SIG-M5 treated with dmso at 0.1 percent for 504 hours (cell line): ENCODE measurements around the gene ANKRD9.

Source experiments
- DNase-seq: peaks from one replicate; lab custom pipeline; 2025; ENCODE audit not compliant: unreplicated experiment; lab: John Stamatoyannopoulos, UW

The ANKRD9 gene

DNA sequence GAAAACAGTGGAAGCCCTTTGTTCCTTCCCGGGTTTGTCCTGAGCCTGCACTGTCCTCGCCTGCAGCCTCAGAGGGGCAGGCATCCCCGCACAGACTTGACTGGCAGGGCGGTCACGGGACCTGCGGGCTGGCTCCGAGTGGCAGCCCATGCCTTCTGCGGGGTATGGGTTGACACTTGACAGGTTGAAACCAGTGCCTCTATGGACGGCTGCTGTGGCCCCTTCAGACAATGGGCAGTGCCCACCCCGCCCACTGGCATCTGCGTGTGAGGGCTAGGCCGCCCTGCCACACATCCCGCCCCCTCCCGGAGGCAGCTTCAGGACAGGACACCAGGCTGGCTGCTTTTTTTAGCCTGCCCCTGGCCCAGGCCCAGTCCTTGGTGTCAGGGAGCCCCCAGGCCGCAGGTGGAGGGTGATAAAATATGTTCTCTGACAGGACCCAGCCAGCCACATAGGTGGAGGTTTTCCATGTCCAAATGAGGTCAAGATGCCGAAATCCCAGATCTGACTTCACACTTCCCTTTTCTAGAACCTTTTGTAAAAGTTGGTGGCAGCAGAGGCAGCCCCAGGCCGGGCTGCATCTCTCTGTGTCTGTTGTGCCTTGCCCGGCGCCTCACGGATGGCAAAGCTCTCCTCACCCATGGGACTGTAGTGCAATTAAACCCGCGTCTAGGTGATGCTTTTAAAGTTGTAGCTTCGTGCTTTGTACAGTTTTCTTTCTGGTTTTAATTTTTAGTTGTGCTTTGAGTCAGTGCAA, 10.0 kb downstream of the ANKRD9 start:
- DNase-seq, result no peak

DNA sequence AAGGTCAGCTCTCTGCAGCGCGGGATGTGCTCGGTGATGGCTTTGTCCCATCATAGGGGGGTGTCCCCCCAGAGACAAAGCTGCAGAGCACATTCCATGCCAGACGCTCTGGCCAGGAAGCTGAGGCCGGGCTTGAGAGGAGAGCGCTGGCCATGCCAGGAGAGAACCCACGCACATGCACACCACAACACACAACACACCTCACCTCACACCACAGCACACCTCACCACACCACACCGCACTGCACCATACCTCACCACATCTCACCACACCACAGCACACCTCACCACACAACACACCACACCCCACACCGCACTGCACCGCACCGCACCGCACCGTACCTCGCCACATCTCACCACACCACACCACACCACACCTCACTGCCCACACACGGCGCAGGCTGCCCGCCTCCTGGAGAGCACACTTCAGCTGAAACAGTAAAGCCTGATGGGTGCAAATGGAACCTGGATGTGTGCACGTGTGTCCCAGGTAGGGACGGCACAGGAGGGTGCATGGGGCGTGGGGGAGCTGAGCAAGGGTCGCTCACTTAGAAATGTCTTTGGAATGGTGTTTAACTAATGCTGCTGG, 10.8 kb downstream of the ANKRD9 start:
- no peak for DNase-seq

DNA sequence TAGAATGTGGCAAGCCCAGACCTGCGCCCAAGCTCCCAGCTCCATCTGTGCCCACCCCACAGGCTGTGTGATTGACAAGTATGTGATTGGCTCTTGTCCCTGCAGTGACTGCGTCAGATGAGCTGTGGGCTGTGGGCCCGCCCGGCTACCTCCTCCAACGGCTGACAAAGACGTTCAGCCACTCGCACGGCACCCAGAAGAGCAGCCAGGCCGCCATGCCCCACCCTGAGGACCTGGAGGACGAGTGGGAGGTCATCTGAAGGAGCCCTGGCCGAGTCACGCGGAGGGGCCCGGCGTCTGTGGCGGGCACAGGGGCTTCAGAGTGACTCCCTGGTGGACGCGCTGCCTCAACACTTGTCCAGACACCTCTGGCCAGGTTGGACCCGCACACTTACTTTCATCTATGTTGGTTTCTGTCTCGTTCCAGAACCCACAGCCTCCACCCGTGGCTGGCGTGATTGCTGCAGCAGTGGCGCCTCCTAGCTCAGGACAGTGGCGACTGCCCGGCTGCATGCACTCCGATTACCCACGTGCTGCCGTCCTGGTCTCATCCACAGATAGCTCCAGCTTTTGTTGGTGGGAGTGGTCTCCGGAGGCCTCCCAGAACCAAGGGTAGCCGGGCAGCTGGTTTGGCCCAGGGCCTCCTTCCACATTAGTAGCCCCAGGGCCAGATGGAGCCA, 11.4 kb downstream of the ANKRD9 start:
- no peak for DNase-seq

DNA sequence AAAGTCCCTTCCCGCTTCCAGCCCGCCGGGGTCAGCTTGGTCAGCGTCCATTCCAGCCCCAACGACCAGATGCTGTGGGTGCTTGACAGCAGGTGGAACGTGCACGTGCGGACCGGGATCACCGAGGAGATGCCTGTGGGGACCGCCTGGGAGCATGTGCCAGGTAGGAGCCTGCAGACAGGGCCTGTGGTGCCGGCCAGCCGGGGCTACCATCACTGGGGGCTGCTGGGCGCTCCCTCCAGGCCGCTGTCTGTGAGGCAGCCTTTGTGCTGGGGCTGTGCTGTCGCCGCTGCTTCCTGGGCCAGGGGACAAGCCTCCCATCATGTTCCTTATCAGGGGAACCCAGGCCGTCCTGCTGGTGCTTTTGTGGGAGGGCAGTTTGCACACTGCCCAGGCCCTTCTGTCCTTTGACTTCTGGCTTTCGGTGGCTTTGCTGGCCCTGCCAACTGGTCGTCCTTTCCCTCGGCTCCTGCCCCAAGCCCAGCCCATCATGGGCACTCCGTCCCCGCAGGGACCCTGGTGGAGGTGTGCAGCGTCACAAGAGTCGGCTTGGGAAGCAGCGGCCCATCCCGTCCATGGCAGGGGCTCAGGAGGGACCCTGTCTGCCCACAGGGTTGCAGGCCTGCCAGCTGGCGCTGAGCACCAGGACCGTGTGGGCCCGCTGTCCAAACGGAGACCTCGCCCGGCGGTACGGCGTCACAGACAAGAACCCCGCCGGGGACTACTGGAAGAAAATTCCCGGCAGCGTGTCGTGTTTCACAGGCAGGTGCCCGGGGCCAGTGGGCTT, 12.4 kb downstream of the ANKRD9 start:
- no peak for DNase-seq

DNA sequence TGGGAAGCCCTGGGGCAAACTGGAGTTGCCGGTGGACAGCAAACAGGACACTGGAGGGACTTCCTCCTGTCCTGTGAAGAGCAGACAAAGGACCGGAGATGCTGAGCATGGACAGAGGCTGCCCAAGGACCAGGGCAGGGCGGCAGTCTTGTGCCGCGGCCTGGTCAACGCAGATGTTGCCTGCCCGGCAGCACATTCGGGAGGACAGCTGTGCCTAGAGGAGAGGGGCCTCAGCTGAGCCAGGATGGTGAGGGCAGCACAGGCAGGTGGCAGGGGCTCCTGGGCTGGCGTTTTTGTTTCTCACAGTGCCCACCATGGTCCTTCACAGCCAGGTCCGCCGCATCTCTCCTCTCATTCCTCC, 13.3 kb downstream of the ANKRD9 start:
- DNase-seq, result no peak

DNA sequence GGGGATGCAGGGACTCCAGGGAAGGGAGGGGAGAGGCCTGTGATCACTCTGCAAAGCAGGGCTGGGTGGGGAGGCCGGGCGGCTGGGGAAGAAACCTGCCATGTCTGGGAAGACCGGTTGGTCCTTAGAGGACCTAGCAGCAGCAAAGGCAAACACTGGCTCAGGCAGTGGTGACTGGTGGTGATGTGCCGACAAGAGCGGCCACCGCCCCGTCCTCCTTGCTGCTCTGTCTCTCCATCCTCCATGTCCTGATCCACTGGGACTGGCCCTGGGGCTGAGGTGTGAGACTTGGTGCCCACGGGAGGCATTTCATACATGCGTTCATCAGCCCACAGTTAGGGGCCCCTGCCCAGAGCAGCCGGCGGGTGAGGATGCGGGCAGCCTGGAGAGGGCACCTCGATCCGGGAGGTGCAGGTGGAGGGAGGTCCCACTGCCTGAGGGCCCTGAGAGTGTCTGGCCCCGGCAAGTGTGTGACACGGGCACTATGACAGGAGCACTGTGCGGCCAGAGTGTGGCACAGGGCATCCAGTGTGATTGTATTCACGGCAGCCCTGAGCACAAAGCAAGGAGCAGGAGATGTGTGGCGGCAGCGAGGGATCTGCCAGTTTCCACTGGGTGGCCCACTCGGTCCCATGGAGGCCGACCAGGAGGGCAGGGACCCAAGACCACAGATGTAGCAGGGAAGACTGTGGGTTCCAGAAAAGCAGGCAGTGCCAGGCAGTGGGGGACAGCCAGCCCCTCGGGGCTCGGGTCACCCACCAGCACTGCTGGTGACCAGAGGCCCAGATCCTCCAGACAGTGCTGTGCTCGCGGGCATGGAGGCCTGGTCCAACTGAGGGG, 13.9 kb downstream of the ANKRD9 start:
- DNase-seq, result no peak

DNA sequence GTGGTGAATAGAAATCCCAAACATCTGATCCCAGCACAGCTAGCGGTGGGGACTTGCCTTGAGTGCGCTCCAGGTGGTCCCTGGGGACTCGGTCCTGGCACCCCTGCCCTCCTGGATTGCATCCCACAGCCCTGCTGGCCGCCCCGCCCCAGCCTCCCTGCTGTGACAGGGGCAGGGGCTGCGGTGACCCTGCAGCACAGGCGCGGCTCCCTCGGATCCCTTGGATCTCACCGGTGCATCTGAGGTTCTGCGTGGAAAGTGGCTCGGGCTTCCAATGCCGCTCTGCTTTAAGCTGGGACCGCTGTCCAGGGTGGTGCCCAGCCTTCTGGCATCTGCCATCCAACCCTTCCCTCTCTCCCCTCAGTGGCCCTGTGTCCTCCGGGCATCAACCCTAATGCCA, 16.0 kb downstream of the ANKRD9 start:
- DNase-seq, result no peak

DNA sequence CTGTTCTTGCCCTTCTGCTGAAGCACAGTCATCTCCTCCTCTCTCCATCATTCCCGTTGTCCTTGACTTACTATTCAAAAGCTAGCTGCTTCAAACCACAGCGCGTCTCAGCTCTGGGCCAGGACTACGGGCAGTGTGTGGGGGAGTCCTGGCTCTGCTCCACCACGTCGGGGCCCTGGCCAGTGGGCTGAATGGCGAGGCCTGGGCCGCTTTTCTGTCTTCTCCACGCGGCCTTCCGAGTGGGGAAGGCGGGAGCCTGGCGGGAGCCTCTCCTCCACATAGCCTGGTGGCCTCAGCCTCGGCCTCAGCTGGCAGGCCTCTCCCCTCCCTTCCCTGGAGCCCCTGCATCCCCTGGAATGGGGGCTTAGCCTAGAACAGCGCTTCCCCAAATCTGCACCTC, 16.5 kb downstream of the ANKRD9 start:
- no peak for DNase-seq

DNA sequence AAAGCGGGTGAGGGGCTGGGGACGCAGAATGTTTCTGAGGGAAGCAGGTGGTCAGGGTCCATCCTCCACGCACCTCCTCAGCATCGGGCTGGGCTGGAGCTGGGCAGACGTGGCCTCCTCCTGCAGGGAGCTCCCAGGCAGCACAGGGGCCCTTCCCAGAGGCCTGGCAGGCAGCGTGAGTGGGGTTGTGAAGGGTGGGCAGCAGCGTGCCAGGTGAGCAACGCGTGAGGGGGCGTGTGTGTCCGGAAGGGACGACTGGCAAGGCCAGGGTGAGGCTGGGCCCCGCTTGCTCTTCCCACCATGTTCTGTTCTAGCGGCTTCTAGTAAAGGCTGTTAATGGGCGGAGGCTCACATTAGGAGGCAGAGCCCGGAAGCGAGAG, 17.1 kb downstream of the ANKRD9 start:
- no peak for DNase-seq

DNA sequence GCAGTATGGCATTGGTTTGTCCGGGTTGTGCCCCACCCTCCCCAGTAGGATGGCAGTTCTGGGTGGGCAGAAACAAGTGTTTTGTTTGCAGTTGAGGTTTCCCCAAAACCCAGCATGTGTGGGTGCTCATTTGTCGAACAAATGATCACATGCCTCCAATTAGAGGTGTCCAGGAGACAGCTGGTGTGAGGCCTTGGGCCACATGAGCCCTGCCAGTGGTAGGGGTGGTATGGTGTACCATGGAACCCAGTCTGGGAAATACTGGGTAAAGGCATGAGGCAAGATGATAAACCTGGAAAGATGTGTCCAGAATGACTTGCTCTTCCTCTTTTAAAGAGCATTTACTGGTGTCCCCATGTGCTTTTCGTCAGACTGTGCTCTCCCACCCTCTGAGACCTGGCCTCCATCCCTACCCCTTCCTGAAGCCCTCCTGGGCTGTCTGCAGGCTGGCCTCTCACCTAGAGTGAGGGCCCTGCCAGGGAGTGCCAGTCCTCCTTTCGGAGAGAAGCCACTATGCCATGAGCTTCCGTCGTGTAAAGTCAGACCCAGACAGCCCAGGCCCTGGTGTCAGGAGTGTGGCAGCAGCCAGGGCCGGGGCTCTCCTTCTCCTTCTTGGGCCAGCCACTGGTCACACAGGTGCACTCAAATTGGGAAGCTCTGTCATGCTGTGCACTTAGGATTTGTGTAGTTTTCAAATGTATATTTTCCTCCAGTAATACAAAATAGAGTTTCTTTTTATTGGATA, 17.6 kb downstream of the ANKRD9 start:
- DNase-seq, result no peak

DNA sequence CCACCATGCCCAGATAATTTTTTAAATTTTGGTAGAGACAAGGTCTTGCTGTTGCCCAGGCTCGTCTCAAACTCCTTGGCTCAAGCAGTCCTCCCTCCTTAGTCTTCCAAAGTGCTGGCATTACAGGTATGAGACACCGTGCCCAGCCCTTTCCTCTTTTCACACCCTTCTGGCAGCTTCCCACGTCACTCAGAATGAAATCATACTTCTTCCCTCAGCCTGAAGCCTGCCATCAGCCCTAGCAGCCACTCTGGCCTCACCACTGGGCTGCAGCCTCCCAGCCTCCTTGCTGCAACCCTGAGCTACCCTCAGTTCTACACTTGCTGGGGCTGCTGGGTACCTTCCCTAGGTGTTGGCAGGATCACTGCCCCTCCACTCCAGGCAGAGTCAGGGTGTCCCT, 18.2 kb downstream of the ANKRD9 start:
- no peak for DNase-seq

DNA sequence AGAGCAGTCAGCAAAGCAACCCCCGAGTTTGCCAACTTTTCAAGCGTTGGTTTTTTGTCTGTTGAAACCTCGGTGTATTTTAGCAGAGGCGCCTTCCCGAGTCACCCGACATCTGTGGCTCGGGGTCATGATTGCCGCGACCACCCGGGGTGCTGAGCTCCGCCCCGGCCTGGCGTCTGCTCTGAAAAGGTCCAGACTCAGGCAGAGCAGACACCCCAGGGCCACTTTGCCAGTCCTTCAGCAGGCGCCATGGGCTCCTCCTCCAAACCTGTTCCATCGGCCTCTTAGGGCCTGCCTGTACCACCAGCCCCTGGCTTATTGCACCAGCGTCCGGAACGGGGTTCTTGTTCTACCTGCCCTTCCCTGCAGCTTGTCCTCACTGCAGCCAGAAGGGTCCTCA, 19.1 kb downstream of the ANKRD9 start:
- no peak for DNase-seq

DNA sequence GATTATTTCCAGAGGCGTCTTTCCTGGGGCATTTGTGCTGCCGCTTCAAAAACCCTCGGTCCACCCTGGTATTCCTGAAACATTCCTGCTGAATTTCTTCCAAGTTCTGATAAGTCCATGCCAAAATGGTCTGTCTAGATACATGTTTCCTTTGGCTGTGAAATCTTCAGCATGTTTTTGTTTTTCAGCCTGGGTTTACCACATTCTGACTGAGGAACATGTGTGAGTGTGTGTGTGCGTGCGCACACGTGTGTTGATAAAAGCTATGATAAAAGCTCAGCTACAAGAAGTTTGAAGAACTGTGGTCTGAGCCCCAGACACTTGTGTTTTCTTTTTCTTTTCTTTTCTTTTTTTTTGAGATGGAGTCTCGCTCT, 22.4 kb downstream of the ANKRD9 start:
- no peak for DNase-seq

DNA sequence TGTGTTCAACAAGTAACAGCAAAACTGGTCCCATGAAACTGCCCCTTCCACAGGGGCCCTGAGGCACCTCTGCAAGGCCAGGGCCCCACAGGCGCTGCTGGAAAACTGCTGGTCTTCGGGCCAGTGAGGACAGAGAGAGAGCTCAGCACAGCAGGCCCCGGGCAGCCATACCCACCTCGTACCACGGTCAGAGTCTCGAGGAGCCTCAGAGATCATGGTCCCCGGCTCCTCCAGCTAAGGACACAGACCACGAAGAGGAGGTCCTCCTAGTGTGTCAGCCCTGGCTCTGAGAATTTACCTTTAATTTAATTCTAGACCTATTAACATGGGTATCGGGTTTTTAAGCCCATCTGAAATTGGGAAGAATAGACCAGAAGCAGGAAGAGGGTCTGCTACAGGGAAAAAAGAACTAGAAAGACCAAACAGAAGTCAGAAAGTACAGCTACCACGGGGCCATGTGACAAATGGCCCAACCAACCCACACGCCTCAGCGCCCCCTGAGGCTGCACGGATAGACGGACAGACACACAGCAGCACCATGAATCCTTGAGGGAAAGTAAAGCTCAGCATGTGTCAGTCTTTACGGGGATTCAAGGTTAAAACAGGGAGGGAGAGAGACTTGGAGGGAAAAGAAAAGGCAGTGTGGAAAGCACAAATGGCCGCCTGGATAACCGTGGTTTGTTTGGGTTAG, 22.9 kb downstream of the ANKRD9 start:
- DNase-seq, result no peak

DNA sequence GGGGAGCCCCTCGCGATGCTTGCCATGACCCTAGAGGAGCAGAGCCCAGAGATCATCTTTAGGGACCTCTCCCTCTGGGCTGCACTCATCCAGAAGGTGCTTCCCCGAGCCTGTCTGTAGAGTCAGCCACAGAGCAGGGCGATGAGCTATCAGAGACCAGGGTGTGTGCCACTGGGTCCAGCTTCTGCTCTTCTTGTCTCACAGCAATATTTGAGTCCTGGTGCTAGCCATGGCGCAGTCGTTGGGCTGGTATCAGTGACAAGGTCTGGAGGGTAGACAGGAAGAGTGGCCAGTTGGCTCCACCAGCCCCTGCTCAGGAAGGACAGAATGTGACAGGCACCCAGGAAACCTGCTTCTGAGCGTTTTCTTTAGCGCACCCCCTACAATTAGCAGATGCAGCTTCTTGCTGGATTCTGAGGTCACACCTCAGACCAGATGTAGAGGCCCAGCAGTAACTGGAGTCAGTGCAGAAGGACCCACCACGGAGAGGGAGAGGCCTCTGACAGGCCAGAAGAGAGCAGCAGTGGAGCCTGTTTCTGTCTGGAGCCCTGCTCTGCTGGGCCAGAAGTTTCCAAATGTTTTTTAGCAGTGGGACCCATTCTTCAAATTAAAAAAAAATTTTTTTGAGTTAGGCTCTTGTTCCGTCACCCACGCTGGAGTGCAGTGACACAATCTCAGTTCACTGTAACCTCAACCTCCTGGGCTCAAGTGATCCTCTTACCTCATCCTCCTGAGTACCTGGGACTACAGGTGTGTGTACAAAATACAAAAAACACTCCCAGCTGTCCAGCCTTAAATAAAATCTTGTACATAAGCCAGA, 23.7 kb downstream of the ANKRD9 start:
- DNase-seq, result no peak

DNA sequence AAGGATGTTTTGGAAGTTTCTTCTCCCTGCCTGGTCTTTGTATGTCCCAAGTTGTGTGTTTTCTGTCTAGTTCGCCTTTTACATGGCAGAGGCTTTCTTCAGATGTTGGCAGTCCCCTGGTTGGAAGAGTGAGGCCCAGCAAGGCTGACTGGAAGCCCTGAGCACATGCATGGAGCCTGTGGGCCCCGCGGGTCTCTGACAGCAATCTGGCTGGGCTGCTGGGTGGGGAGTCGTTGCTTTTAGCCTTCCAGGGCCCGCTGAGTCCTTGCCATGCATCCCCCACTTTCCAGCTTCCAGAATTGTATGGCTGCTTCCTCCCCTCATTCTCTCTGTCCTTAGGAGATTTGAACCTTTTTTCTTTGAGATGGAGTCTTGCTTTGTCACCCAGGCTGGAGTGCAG, 25.3 kb downstream of the ANKRD9 start:
- no peak for DNase-seq

DNA sequence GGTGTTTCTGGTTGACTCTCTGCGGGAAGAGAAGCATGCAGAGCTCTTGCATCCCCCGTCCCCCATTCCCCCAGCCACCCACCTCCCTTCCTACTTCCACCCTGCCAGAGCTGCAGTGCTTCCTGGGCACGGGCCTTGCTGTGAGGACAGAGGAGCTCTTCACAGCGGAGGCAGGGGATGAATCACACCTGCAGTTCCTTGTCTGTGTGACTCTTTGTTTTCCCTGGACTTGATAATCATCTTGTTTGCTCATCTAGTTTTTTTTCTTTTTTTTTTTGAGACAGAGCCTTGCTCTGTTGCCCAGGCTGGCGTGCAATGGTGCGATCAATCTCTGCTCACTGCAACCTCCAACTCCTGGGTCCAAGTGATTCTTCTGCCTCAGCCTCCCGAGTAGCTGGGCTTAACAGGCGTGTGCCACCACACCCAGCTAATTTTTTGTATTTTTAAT, 27.8 kb downstream of the ANKRD9 start:
- DNase-seq, result peak; percentile 63

DNA sequence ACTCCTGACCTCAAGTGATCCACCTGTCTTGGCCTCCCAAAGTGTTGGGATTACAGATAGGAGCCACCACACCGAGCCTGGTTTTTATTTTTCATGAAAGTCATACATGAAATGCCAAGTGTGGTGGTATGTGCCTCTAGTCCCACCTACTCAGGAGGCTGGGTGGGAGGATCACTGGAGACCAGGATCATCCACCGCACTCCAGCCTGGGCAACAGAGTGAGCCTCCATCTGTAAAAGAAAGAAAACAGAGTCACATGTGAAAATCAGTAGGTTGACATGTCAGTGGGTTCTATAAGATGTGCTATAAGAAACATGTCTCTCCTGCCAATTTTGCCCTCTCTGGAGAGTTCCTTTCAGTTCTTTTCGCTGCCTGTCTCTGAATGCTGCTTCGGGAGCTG, 28.2 kb downstream of the ANKRD9 start:
- DNase-seq, result no peak

DNA sequence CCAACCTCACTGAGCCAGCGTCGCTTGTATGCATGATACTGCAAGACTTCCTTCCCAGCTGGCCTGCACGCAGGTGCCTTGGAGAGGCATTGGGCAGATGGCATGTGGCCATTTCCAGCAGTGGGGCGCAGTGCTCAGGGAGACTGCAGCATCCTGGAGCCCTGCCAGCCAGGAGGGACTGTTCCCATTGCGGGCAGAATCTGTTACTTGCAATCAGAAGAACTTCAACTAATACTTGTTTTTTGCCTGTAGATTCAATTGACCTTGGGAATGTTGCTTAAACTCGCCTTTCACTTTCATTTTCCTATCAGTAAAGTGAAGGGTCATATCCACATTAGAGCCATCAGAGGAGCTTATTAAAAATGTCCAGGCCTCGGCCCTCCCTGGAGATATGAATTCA, 29.8 kb downstream of the ANKRD9 start:
- no peak for DNase-seq
